Measurements from ENCODE around the gene AKAP6.

Gene AKAP6

GRCh38 chr14:32701475-32701874 lies 372.4 kb downstream of the AKAP6 start:
- H3K27ac ChIP-seq: no peak overlapping the region
- ChIA-PET POLR2A (ENCODE audit: low non-redundant PET) (no interaction called here), CTCF (interaction anchor here (0.7 to 1.0 kb wide), 3 partner anchors 10 to 578 kb away, joined by 3 to 7 read pairs (median 4); no protein-coding TSS in a partner anchor)
- TF ChIP-seq CTCF (conservative IDR thresholded peaks at IDR 0.05; ENCODE audit: low read depth): no peak
- DNase-seq (ENCODE audit: low spot score): no peak

GRCh38 chr14:32702088-32702487 lies 373.0 kb downstream of the AKAP6 start:
- H3K27ac ChIP-seq: no peak overlapping the region
- POLR2A ChIA-PET (ENCODE audit: low non-redundant PET): no interaction called here
- DNase-seq (ENCODE audit: low spot score): no peak
- CTCF ChIA-PET: interaction anchor here (0.7 to 1.0 kb wide), 3 partner anchors 9 to 577 kb away, joined by 3 to 7 read pairs (median 4); no protein-coding TSS in a partner anchor
- no peak for TF ChIP-seq CTCF (conservative IDR thresholded peaks at IDR 0.05; ENCODE audit: low read depth)

GRCh38 chr14:32702562-32702961 lies 373.5 kb downstream of the AKAP6 start:
- H3K27ac ChIP-seq: no peak overlapping the region
- ChIA-PET POLR2A (ENCODE audit: low non-redundant PET) (no interaction called here), CTCF (interaction anchor here (1.0 kb wide), 1 partner anchor 577 kb away, joined by 7 read pairs; no protein-coding TSS in a partner anchor)
- TF ChIP-seq CTCF (conservative IDR thresholded peaks at IDR 0.05; ENCODE audit: low read depth): no peak
- no peak for DNase-seq (ENCODE audit: low spot score)

GRCh38 chr14:32703183-32703621 lies 374.1 kb downstream of the AKAP6 start:
- H3K27ac ChIP-seq: no peak overlapping the region
- ChIA-PET POLR2A (ENCODE audit: low non-redundant PET) (no interaction called here), CTCF (no interaction called here)
- no peak for DNase-seq (ENCODE audit: low spot score)
- no peak for TF ChIP-seq CTCF (conservative IDR thresholded peaks at IDR 0.05; ENCODE audit: low read depth)

GRCh38 chr14:32706721-32707519 lies 377.8 kb downstream of the AKAP6 start:
- no peak for TF ChIP-seq CTCF (conservative IDR thresholded peaks at IDR 0.05; ENCODE audit: low read depth)
- ChIA-PET POLR2A (ENCODE audit: low non-redundant PET) (no interaction called here), CTCF (no interaction called here)
- H3K27ac ChIP-seq: no peak overlapping the region
- DNase-seq (ENCODE audit: low spot score): no peak

- ChIA-PET POLR2A (ENCODE audit: low non-redundant PET) (no interaction called here), CTCF (interaction anchor here (0.6 kb wide), 1 partner anchor 55 kb away, joined by 3 read pairs; no protein-coding TSS in a partner anchor)
- TF ChIP-seq CTCF (conservative IDR thresholded peaks at IDR 0.05; ENCODE audit: low read depth): no peak
- DNase-seq (ENCODE audit: low spot score): no peak
- no peak overlapping the region for H3K27ac ChIP-seq
Observed at GRCh38 chr14:32707742-32708500, 378.8 kb downstream of the AKAP6 start.
